Stimulated activated CD4-positive, alpha-beta T cell treated with anti-CD3 and anti-CD28 coated beads, Interleukin-15, amount 100 ng/mL, for 1 hour (primary cell): ENCODE results near the gene LSM3.

Source experiments
- DNase-seq, 2 donors: peaks; one replicate each; pipeline ENCODE4 v3.0.0-alpha.2; 2020; ENCODE audit warnings: low read depth in 1 of 2, low spot score in 1 of 2

The LSM3 gene

DNA sequence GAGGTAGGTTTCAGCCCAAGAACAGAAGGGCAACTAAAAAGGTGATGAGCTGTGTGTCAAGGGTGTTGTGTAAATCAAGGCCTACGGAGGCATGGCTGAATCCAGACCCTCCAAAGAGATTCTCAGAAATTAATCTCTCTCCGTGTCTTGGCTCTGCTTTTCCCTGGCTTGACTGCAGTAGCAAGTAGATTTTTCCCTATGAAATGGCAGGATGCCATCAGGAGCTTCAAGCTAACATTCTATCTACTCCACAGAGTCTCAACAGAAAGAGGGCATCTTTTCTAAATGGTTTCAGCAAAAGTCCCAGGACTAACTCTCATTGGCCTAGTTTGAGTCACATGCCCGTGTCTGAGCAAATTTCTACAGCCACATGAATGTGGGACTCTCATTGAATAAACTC lies 58.3 kb downstream of the LSM3 start:
- no peak for DNase-seq

DNA sequence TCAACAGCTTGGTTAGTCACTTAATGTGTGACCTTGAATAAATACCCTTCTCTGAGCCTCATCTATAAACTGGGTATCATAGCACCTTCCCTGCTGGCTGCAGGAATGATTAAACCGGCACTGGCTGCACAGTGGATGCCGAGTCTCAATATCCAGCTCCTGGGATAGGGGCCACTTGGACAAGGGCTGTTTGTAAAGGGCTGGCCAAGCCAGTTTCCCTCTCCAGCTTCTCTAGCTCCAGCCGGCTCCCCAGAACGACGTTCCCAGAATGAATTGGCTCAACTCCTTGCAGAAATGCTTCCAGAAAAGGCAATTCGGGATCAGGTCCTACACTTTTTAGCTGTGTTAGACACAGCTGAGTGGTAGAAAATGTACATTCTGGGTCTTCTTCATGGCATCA lies 58.8 kb downstream of the LSM3 start:
- DNase-seq, result no peak

DNA sequence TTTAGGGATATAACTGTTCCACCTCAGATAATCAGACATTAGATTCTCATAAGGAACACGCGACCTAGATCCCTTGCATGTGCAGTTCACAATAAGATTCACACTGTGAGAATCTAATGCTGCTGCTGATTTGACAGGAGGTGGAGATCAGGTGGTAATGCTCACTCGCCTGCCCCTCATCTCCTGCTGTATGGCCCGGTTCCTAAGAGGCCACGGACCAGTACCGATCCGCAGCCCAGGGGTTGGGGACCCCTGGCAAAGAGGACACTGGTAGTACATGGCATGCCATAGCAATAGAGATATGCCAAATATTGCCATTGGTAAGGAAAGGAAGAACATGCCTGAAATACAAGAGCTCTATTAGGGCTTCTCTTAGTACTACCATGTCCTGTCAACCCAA lies 59.7 kb downstream of the LSM3 start:
- DNase-seq, result no peak

DNA sequence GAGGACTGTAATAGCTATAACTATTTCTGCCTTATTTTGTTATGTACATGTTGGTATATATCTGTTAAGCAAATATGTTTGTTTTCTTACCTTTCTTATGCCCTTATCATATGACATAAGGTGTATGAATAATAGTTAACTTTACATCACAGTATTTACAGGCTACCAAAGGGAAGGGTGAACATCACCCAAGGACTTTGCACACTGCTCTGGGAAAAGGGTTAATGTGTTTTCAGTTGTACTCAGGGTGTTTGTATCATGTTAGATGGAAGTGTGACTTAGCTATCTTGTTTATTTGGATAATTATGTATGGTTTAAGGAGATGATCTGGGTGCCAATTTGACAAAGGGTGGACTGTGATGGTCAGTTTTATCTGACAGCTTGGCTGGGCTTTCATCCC lies 60.3 kb downstream of the LSM3 start:
- no peak for DNase-seq

DNA sequence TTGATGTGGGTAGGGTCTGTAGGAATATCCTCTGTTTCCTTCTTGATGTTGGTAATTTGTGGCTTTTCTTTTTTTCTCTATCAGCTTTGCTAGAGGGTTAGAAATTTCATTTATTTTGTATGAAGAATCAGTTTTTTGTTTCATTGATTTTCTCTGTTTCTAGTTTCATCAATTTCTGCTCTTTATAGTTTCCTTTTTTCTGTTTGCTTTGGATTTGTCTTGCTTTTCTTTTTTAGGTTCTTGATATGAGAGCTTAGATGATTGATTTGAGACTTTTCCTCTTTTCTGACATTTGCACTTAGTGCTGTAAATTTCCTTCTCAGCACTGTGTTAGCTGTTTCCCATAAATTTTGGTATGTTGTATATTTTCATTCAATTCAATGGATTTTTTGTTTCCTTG lies 61.3 kb downstream of the LSM3 start:
- no peak for DNase-seq

DNA sequence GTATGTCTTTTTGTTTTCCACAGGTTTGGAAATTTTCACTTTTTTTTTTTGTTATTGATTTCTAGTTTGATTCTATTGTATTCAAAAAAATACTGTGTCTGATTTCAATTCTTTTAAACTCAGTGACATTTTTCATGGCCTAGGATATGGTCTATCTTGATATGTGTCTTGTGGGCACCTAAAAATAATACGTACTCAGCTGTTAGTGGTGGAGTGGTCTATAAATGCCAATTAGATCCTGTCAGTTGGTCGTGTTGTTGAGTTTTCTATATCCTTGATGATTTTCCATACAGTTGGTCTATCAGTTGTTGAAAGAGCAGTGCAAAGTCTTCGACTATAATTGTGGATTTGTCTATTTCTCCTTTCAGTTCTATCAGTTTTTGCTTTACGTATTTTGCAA lies 61.7 kb downstream of the LSM3 start:
- DNase-seq, result no peak

DNA sequence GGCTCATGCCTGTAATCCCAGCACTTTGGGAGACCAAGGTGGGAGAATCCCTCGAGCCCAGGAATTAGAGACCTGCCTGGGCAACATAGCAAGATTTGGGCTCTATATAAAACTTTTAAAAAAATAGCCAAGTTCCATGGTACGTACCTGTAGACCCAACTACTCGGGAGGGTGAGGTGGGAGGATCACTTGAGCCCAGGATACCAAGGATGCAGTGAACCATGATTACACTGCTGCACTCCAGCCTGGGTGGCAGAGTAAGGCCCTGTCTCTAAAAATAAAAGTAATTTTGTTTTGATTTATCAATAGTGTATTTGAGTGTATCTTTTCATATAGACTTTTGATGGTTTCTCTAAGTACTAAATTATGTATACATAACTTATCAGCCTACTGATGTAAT lies 63.1 kb downstream of the LSM3 start:
- DNase-seq, result no peak

DNA sequence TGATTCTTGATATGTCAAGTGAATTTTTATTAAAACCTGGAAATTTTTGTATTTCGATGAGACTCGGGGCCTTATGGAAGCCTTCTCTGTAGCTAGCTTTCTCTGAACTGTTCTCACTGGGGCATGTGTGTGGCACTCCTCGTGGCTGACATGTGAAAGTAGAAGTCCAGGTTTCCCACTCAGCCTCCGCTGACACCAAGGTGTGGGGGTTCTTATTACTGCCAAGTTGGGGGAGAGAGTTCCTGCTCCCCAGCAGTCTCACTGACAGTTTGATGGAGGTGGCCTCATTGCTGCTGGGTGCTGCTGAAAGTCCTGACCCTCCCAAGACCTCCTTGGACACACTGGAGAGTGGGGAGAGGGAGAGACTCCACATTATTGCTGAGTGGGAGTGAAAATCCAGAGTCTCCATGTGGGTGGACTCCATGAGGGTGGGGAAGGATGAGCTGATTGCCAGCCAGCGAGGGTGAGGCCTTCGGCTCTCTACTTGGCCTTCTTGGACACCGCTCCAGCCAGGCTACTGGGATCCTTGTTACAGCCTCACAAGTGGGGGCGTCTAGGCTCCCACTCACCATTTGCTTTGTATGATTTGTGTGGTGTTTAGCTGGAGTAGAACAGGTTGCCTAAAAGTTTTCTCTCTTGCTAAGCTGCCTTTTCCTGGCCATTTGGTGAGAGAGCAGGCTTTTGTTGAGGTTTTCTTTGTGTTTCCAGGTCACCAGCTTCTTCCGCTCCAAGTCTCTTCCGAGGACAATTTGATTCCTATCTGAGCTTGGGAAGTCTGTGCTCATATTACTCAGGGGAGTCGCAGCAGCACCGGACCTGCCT lies 64.1 kb downstream of the LSM3 start:
- no peak for DNase-seq

DNA sequence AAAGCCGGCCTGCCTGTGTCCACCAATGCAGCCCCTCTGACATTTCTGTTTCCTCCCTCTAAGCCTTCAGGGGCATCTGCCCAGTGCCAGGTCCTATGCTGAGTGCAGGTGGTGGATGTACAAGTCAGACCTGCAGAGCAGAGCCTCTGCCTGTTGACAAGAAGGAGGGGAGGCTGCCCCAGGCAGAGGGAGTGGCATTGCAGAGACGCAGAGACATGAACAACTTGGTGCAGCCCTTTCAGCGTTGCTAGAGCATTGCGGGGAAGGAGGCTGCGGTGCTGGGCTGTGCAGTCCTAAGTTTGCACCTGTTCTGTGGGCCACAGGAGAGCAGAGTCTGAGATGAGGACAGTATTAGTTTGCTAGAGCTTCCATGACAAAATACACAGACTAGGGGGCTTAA lies 65.2 kb downstream of the LSM3 start:
- DNase-seq, result no peak

DNA sequence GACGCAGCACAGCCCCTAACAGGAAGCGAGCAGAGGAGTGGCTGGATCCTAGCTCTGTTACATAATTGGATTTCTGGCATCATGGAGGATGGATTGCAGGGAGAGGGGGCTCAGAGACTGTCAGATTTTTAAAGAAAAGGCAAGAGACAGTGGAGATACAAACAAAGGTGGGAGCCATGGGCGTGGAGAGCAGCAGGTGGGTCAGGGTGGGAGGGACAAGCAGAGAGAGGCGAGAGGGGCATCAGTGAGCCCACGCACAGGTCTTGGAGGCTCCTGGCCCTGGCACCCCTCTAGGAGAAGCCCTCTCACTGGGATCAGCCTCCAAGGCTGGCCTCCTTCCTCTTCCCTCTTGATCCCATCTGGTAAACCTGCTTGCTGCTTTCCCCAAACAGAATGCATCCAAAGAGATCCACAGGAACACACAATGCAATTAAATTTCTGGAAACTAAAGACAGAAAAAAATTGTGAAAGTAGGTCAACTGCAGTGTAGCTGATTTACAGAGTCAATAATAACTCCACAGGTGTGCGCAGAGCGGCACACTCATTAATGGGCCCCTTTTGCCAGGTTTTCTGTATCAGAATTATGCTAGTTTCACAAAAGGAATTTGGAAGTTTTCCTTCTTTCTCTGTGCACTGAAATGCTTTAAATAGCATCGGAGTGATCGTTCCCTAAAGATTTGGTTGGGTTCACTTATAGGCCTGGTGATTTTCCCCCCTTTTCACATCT lies 66.1 kb downstream of the LSM3 start:
- DNase-seq, result no peak

DNA sequence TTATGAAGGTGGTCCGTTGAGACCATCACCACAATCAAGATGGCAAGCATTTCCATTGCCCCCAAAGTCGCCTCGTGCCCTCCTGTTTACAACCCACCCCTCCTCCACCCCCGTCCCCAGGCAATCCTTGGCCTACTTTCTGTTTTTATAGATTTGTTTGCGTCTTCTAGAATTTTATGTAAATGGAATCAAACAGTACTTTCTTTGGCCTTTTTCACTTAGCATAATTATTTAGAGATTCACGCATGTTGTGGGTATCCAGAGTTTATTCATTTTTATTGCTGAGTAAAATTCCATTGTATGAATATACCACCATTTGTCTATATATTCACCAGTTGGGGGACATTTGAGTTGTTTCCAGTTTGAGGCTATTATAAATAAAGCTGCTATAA lies 66.6 kb downstream of the LSM3 start:
- DNase-seq, result no peak

DNA sequence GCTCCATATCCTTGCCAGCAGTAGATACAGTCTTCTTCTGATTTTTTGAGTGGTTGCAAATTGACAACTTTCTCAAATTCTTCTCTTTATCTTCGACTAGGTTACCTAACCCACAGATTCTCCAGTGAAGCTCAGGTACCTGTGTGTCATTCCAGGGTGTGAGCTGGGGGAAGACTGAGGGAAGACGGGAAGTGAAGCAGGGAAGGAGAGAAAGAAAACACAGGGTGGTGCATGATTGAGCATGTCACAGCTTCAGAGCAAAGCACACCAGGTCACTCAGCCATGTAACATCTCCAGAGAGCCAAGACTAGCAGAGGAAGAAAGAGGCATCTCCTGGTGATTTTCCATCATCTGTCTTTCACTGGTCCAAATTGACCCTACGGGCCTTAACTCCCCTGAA lies 67.2 kb downstream of the LSM3 start:
- no peak for DNase-seq

DNA sequence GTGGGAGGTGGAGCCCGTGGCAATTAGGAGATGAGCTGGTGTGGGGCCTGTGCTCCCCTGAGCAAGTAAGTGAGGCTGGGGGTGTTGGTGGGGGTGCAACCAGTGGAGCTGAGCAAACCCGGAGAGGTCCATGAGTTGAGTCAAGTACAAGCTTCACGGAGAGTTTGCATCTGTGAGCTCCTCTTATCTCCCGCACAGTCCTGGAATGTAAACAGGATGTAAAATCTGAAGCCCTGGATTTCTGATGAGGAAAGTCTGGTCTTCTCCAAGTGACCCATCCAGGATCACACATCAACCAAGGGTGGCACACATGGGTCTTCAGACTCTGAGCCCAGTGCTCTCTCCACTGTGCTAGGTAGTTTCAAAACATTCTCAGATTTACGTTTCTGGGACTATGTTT lies 67.8 kb downstream of the LSM3 start:
- DNase-seq, result no peak

DNA sequence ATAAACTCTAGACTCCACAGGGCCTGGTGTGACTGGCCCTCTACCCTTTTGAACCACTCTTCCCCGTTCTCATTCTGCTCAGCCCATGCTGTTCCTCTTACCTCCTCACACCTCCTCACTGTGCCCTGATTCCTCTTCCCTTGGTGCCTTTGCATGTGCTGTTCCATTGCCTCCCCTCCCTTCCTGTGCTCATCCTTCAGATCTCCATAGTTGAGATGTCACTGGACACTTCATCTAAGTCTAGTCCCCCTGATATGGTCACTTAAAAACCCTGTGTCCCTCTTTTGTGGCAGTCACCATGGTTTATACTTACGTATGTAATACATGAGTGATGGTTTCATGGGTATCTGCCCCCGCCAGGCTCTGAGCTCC lies 69.8 kb downstream of the LSM3 start:
- DNase-seq, result no peak

DNA sequence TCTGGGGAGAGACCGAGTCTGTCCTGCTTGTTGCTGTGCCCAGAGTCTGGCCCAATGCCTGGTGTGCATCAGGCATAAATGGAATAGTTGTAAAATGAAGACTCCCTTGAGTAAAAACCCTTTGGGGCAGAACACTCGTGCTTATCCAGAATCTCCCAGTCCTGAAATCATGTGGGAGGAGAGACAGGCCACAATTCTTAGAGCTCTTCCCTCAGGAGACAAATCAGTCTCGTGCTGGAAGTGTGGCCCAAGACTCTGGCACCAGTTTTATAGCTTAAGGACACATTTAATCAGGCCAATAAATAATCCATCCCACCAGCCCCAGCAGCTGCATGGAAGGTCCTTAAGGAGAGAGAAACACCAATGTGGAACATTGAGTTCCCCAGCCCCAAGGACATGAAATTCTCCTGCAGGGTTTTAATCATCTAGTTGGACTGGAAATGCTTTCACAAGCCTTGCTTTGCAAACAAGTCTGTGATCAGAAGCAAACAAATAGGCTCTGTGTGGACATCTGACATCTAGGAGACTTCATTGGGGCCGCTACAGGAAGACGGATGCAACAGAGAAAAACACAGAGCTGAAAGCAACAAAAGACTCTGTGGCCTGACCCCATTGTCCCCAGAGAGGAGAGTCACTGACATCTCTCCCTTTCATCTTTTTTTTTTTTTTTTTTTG lies 70.4 kb downstream of the LSM3 start:
- DNase-seq, result no peak
